ENCODE results near the gene ZCCHC14.

DNA sequence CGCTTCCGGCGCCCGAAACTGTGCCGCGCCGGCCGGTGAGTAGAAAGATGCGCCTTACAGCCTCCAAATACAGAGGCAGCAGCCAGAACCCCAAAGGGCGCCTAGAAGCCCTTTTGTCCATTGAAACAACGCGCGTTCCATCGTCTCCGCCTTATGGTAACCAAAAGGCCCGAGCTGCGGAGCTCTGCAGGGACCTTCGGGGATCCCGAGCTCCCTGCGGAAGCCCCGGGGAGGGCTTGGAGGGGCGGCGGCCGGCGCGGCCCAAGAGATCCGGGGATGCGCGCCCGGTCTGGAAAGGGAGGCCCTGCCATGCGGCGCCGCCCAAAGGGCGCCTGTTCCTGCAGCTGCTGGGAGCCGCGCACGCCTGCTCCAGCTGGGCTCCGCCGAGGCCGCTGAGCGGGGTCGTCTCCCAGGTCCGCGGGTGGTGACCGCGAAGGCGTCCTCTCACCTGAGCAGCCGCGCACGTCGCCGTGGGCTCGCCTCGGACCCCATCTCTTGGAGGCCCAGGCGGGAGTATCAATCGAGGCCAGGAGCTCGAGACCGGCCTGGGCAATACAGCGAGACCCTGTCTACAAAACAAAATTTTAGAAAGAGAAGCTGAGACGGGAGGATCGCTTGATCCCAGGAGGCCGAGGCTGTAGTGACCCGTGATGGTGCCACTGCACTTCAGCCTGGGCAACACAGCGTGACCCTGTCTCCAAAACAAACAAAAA is 108.5 kb downstream of the ZCCHC14 start:
- TF ChIP-seq, protein P1, sequence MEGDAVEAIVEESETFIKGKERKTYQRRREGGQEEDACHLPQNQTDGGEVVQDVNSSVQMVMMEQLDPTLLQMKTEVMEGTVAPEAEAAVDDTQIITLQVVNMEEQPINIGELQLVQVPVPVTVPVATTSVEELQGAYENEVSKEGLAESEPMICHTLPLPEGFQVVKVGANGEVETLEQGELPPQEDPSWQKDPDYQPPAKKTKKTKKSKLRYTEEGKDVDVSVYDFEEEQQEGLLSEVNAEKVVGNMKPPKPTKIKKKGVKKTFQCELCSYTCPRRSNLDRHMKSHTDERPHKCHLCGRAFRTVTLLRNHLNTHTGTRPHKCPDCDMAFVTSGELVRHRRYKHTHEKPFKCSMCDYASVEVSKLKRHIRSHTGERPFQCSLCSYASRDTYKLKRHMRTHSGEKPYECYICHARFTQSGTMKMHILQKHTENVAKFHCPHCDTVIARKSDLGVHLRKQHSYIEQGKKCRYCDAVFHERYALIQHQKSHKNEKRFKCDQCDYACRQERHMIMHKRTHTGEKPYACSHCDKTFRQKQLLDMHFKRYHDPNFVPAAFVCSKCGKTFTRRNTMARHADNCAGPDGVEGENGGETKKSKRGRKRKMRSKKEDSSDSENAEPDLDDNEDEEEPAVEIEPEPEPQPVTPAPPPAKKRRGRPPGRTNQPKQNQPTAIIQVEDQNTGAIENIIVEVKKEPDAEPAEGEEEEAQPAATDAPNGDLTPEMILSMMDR (IDR thresholded peaks at IDR 0.05; ENCODE audit: low read depth, low read length, poor library complexity, severe bottlenecking): no peak
- TF ChIP-seq EZH2phosphoT487 (IDR thresholded peaks at IDR 0.05; ENCODE audit: borderline replicate concordance, low read length): no peak

All from DOHH2 (cell line).